Neural cell (in vitro differentiated cells): ENCODE measurements around the gene ZNF445. TPM values are rescaled to one million over a fixed set of nuclear protein-coding genes. Genes with fewer than 3 reads are reported as not detected.
A peak's percentile ranks its signal among the peaks of the same experiment; 100 is the strongest.

Source experiments
- H2AFZ ChIP-seq: fragments of 200-600, 300-800 bp; sonication (generic), shearing (Covaris generic); 2 replicates; pipeline ENCODE4 v1.6.0; 2014; ENCODE audit warnings: low read depth, mild to moderate bottlenecking, antibody characterized with exemption, low read length, moderate library complexity
- H3F3A ChIP-seq: fragments of 200-600 bp; shearing (Covaris generic); 2 replicates; pipeline ENCODE4 v1.6.1; 2016; ENCODE audit warnings: mild to moderate bottlenecking, moderate library complexity, mixed read lengths, antibody characterized with exemption, low read length; ENCODE audit not compliant: insufficient read depth, poor library complexity, severe bottlenecking
- H3K27ac ChIP-seq: fragments of 200-600, 300-800 bp; sonication (generic), shearing (Covaris generic); 2 replicates; pipeline ENCODE4 v1.5.1; 2014; ENCODE audit warnings: mild to moderate bottlenecking, low read length, moderate library complexity
- H3K27me3 ChIP-seq: fragments of 300-800, 200-600 bp; sonication (generic), shearing (Covaris generic); 2 replicates; pipeline ENCODE4 v1.6.0; 2014; ENCODE audit warnings: mild to moderate bottlenecking, low read depth, low read length, moderate library complexity; ENCODE audit not compliant: insufficient read depth
- H3K36me3 ChIP-seq: fragments of 300-800, 200-600 bp; sonication (generic), shearing (Covaris generic); 2 replicates; pipeline ENCODE4 v1.5.1; 2014; ENCODE audit warnings: mild to moderate bottlenecking, antibody characterized with exemption, low read length, moderate library complexity; ENCODE audit not compliant: insufficient read depth
- H3K4me2 ChIP-seq: fragments of 300-800, 200-600 bp; sonication (generic), shearing (Covaris generic); 2 replicates; pipeline ENCODE4 v1.6.0; 2014; ENCODE audit warnings: mild to moderate bottlenecking, low read length
- H3K4me3 ChIP-seq: fragments of 300-800, 200-600 bp; sonication (generic), shearing (Covaris generic); 2 replicates; pipeline ENCODE4 v1.5.1; 2014; ENCODE audit warnings: mild to moderate bottlenecking, low read length, moderate library complexity
- H3K79me2 ChIP-seq: fragments of 200-600 bp; shearing (Covaris generic); replicated peaks from 2 replicates; pipeline ENCODE4 v1.6.0; 2014; ENCODE audit warnings: mild to moderate bottlenecking, low read length, moderate library complexity; ENCODE audit not compliant: insufficient read depth
- H3K9ac ChIP-seq: fragments of 300-800, 200-600 bp; sonication (generic), shearing (Covaris generic); 2 replicates; pipeline ENCODE4 v1.6.1; 2016; ENCODE audit warnings: mild to moderate bottlenecking, low read length, mixed read lengths
- H3K9me2 ChIP-seq: fragments of 200-600 bp; shearing (Covaris generic); 2 replicates; pipeline ENCODE4 v1.6.1; 2016; ENCODE audit warnings: mild to moderate bottlenecking, low read length, mixed read lengths; ENCODE audit not compliant: insufficient read depth
- H3K9me3 ChIP-seq: fragments of 200-600, 300-800 bp; sonication (generic), shearing (Covaris generic); 2 replicates; pipeline ENCODE4 v1.6.1; 2016; ENCODE audit warnings: mild to moderate bottlenecking, mixed run types, low read length, moderate library complexity, mixed read lengths
- H4K20me1 ChIP-seq: fragments of 200-600 bp; shearing (Covaris generic); 2 replicates; pipeline ENCODE4 v1.6.1; 2016; ENCODE audit warnings: mild to moderate bottlenecking, mixed run types; ENCODE audit not compliant: insufficient read depth
- EP300 ChIP-seq: fragments of 450-650 bp; conservative IDR thresholded peaks from 2 replicates; pipeline ENCODE4 v1.6.1; 2014; ENCODE audit warnings: antibody characterized with exemption, mild to moderate bottlenecking, moderate library complexity; ENCODE audit not compliant: poor library complexity, severe bottlenecking
- EZH2 ChIP-seq: fragments of 200-600, 300-800 bp; shearing (Covaris generic), sonication (generic); IDR thresholded peaks from 2 replicates; pipeline ENCODE4 v1.6.1; 2014; ENCODE audit warnings: antibody characterized with exemption, low read length, borderline replicate concordance, mild to moderate bottlenecking; ENCODE audit not compliant: insufficient read depth, poor library complexity, severe bottlenecking
- MXI1 ChIP-seq: fragments of 450-650 bp; conservative IDR thresholded peaks from 2 replicates; pipeline ENCODE4 v1.6.1; 2014; ENCODE audit warnings: antibody characterized with exemption, mild to moderate bottlenecking; ENCODE audit not compliant: poor library complexity, severe bottlenecking
- POLR2AphosphoS5 ChIP-seq: IDR thresholded peaks from 2 replicates; pipeline ENCODE4 v1.6.1; 2012
- RAD21 ChIP-seq: fragments of 450-650 bp; conservative IDR thresholded peaks from 2 replicates; pipeline ENCODE4 v1.6.1; 2014; ENCODE audit warnings: antibody characterized with exemption, mild to moderate bottlenecking, moderate library complexity
- SMC3 ChIP-seq: fragments of 450-650 bp; conservative IDR thresholded peaks from 2 replicates; pipeline ENCODE4 v1.6.1; 2014; ENCODE audit warnings: antibody characterized with exemption, mild to moderate bottlenecking, moderate library complexity; ENCODE audit not compliant: poor library complexity
- TAF1 ChIP-seq: IDR thresholded peaks from 2 replicates; pipeline ENCODE4 v1.6.1; 2012; ENCODE audit warnings: low read depth
- polyA minus RNA-seq: library from RNA; depleted of rRNA, polyadenylated mRNA; stranded (reverse); fragments of >200 nt; gene quantifications from 2 replicates; pipeline ENCODE4 v1.2.3, GENCODE V29; 2014
- polyA plus RNA-seq: library from polyadenylated mRNA; depleted of rRNA; stranded (reverse); fragments of >200 nt; gene quantifications from 2 replicates; pipeline ENCODE4 v1.2.3, GENCODE V29; 2014
- TF ChIP-seq, protein P1 (sequence below): fragments of 450-650 bp; IDR thresholded peaks from 2 replicates; pipeline ENCODE4 v1.5.1; 2014; ENCODE audit warnings: antibody characterized with exemption, mild to moderate bottlenecking, moderate library complexity; ENCODE audit not compliant: poor library complexity, severe bottlenecking
- TF ChIP-seq, protein P2 (sequence below): IDR thresholded peaks from 2 replicates; pipeline ENCODE4 v1.6.1; 2012; ENCODE audit warnings: borderline replicate concordance

The ZNF445 gene
- 15.8 and 19.0 TPM in 2 replicates for polyA plus RNA-seq
- 54.0 and 56.5 TPM in 2 replicates for polyA minus RNA-seq

DNA sequence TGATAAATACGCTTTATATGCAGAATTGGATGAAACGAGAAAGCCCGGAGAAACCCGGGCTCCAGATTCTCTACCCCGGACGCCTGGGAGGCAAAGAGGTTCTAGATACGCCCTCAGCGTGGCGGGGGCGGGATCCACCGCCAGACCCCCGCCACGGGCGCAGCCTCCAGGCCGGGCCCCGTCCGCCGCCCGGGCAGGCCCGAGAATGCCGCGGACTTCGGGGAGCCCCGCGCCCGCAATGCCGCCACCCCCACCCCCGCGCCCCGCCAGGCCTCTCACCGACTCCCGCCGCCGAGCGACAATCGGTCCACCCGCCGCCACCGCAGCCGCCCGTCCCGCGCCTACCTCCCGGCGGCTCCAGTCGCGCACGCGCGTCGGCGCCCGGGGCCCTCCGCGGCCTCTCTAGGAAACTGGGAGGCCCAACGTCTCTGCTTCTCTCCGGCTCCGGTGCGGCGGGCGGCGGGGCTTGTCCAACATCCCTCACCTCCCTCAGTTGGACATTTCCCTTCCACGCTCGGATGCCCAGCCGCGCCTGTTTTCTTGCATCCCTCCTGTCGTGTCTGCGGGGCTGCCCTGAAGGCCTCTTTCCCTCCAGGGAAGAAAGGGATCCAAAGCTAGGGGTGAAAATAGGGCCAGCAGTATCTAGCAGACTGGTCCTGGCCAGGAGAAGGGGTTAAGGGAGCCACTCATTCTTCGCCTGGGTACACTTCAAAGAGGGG lies at the start of gene ZNF445:
ZNF445 (minus strand) TSS at position 359 of the 719 bp plus-strand sequence. CDS start 22,121 bp downstream, outside the sequence.
- H3K9me2 ChIP-seq: no peaks in the 10 kb centered on the region
- H3K27me3 ChIP-seq: no peaks in the 10 kb centered on the region
- H3K4me3 ChIP-seq: peak within 1 kb of the TSS; percentile 75
- peak within 1 kb of the TSS; percentile 93 for H2AFZ ChIP-seq
- no peaks in the 10 kb centered on the region for H4K20me1 ChIP-seq
- no peaks in the 10 kb centered on the region for H3F3A ChIP-seq
- TF ChIP-seq, protein P1, sequence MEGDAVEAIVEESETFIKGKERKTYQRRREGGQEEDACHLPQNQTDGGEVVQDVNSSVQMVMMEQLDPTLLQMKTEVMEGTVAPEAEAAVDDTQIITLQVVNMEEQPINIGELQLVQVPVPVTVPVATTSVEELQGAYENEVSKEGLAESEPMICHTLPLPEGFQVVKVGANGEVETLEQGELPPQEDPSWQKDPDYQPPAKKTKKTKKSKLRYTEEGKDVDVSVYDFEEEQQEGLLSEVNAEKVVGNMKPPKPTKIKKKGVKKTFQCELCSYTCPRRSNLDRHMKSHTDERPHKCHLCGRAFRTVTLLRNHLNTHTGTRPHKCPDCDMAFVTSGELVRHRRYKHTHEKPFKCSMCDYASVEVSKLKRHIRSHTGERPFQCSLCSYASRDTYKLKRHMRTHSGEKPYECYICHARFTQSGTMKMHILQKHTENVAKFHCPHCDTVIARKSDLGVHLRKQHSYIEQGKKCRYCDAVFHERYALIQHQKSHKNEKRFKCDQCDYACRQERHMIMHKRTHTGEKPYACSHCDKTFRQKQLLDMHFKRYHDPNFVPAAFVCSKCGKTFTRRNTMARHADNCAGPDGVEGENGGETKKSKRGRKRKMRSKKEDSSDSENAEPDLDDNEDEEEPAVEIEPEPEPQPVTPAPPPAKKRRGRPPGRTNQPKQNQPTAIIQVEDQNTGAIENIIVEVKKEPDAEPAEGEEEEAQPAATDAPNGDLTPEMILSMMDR: no peak
- TF ChIP-seq SMC3: peak; percentile 40
- TF ChIP-seq RAD21: peak; percentile 18
- no peak for TF ChIP-seq TAF1
- TF ChIP-seq EZH2: no peak
- peak; percentile 90 for TF ChIP-seq POLR2AphosphoS5
- TF ChIP-seq, protein P2, sequence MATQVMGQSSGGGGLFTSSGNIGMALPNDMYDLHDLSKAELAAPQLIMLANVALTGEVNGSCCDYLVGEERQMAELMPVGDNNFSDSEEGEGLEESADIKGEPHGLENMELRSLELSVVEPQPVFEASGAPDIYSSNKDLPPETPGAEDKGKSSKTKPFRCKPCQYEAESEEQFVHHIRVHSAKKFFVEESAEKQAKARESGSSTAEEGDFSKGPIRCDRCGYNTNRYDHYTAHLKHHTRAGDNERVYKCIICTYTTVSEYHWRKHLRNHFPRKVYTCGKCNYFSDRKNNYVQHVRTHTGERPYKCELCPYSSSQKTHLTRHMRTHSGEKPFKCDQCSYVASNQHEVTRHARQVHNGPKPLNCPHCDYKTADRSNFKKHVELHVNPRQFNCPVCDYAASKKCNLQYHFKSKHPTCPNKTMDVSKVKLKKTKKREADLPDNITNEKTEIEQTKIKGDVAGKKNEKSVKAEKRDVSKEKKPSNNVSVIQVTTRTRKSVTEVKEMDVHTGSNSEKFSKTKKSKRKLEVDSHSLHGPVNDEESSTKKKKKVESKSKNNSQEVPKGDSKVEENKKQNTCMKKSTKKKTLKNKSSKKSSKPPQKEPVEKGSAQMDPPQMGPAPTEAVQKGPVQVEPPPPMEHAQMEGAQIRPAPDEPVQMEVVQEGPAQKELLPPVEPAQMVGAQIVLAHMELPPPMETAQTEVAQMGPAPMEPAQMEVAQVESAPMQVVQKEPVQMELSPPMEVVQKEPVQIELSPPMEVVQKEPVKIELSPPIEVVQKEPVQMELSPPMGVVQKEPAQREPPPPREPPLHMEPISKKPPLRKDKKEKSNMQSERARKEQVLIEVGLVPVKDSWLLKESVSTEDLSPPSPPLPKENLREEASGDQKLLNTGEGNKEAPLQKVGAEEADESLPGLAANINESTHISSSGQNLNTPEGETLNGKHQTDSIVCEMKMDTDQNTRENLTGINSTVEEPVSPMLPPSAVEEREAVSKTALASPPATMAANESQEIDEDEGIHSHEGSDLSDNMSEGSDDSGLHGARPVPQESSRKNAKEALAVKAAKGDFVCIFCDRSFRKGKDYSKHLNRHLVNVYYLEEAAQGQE: no peak
- peak; percentile 28 for TF ChIP-seq EP300
- peak; percentile 48 for TF ChIP-seq MXI1
- peaks cover 37% of the 10 kb centered on the region for H3K79me2 ChIP-seq
- peak within 1 kb of the TSS; percentile 93 for H3K4me2 ChIP-seq
- peak within 1 kb of the TSS; percentile 80 for H3K9ac ChIP-seq
- no peaks in the 10 kb centered on the region for H3K36me3 ChIP-seq
- peak within 1 kb of the TSS; percentile 76 for H3K27ac ChIP-seq
- H3K9me3 ChIP-seq: no peaks in the 10 kb centered on the region

- no peaks in the 10 kb centered on the region for H3K36me3 ChIP-seq
- no peaks in the 10 kb centered on the region for H3K79me2 ChIP-seq
- no peaks in the 10 kb centered on the region for H3K9me2 ChIP-seq
- H3K9me3 ChIP-seq: no peaks in the 10 kb centered on the region
- H3K9ac ChIP-seq: no peak overlapping the region
- no peak overlapping the region for H3K27ac ChIP-seq
- no peak overlapping the region for H3K4me3 ChIP-seq
- H3K4me2 ChIP-seq: no peak overlapping the region
- H3K27me3 ChIP-seq: peaks cover 13% of the 10 kb centered on the region
- TF ChIP-seq, protein P2: no peak
- TF ChIP-seq POLR2AphosphoS5 (no peak), RAD21 (no peak), EP300 (no peak), EZH2 (no peak), SMC3 (no peak), TAF1 (no peak), MXI1 (no peak)
- TF ChIP-seq, protein P1: no peak
- H2AFZ ChIP-seq: no peak overlapping the region
- no peaks in the 10 kb centered on the region for H3F3A ChIP-seq
- no peaks in the 10 kb centered on the region for H4K20me1 ChIP-seq
Observed at GRCh38 chr3:44525060-44525459, 47.6 kb upstream of the ZNF445 start.
